Activated CD8-positive, alpha-beta memory T cell treated with anti-CD3 and anti-CD28 coated beads, Interleukin-2, amount 50 U/mL, for 1 hour (primary cell): ENCODE results near the gene TXNDC5.

Experiments used
- DNase-seq: peaks from one replicate; pipeline ENCODE4 v3.0.0-alpha.2; 2020; ENCODE audit errors: extremely low read depth

The TXNDC5 gene

DNA sequence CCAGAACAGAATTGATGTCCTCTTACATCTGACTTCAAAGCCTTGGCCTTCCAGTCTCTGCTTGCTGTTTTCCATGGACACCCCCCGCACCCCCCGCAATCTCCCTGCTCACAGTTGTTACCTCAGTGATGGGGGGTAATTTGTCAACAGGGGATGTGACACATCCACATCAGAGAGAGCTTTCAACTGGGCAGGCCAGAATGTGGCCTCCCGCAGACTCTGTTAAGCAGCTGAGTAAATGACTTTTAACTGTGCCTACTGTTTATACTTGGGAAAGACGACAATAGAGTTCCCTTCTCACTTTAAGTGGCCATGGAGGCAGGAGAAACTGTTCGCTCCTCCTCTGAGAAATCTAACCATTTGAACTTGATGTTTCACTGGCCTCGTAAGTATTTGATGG, 51.0 kb downstream of the TXNDC5 start:
- no peak for DNase-seq

DNA sequence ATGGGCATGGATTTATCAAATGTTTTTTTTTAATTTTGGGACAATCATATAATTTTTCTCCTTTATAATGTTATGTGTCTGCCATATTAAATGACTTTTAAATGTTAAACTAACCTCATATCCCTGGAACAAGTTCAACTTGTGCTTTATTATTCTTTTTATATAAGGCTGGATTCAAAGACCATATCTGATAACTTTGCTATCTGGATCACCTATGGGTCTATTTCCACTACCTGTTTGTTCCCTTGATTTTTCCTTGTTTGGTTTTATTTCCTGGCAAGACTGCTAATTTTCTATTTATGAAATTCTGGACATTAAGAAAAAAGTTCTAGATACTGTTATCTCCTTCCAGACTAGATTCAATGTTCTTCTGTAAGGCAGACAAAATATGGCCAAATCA, 58.8 kb downstream of the TXNDC5 start:
- no peak for DNase-seq

GRCh38 chr6:7848229-7848628, 62.4 kb downstream of the TXNDC5 start:
- DNase-seq: no peak

- no peak for DNase-seq
These were observed 63.4 kb downstream of the TXNDC5 start for GRCh38 chr6:7846966-7847818.

- no peak for DNase-seq
These were observed 68.7 kb downstream of the TXNDC5 start for GRCh38 chr6:7841781-7842468.

- DNase-seq: no peak
These were observed 74.1 kb downstream of the TXNDC5 start for GRCh38 chr6:7836371-7837026.

GRCh38 chr6:7833751-7834070, 76.9 kb downstream of the TXNDC5 start:
- DNase-seq: no peak

DNA sequence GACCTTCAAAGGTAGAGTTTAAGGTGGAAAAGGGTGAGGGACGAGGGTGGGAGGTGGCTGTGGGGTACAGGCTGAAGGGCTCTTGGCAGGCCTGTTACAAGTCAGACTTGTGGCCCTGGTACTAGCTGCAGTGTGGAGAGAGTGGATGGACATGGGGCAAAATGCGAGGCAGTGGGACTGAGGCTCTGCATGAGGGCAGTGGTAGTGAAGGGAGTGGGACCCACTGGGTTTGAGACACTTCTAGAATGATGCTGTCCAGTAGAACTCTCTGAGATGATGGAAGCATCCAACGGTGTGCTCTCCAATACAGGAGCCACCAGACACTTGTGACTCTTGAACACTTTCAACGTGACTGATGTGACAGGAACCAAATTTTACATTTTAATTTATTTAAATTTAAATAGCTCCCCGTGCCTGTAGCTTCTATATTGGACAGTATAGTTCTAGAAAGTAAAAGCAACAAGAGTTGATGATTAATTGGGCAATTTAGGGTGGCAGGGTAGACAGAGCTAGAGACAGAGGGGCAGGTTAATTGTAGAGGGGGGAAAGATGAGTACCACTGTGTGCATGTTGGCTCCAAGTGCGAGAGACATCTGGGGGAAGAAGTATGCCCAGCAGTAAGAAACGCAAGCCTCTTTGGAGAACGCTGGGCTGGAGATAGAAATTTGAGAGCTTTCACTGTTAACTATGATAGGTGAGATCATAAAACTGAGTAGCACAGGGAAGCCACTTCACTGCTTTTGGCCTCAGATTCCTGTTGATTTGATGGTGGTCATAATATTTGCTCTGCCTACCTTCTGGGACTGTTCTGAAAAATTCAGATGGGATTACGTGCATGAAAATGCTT, 77.5 kb downstream of the TXNDC5 start:
- DNase-seq: no peak
